CD4-positive, alpha-beta T cell treated with Interleukin-15 for 4 hours (primary cell): ENCODE results near the gene GK.
A peak's percentile ranks its signal among the peaks of the same experiment; 100 is the strongest.
"Not testable (repeated sequence)": the region's sequence is repeated elsewhere in the genome, so short reads cannot be mapped to it uniquely, and the experiment has no call there.

Experiments
- DNase-seq: peaks from one replicate; pipeline ENCODE4 v3.0.0-alpha.2; 2020; ENCODE audit warnings: low spot score

Gene GK

GRCh38 chrX:30653415-30654131 is at the start of gene GK:
GK (plus strand) TSS chrX:30653423; CDS start chrX:30653538, 115 bp downstream.
- no peak for DNase-seq

DNA sequence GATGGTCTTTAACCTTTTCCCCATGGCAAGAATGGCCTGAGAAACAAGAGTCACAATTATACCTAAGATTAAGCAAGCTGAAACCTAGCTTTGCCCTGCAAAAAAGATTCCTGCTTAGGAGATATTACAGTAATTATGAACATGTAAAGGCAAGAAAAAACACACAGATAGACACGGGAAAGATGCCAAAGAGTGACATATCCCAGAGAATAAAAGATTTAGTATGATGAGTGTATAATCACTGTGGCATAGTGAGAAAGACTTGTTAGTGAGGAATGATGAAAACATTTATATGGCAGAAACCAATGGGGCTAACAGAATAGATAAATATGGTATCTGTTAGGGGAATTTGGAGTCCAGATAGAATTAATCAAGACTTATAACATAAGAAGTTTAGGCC is 46.1 kb upstream of the GK start:
- no peak for DNase-seq

DNA sequence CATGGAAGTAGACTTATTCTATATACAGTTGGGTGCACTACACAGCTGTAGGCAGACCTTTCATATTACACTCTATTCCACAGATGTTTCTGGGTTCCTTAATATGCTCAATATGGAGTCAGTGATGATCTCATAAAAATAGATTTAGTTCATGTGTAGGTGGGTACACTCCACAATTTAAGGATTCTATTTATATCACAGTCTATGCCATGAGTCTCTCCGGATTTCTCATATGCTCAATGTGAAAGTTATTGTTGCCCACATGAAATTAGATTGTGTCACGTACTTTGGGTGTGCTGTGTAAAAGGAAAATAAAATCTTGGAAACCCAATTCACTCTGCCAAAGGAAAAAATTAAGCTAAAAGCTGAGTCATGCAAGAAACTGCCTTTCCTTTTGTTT is 43.2 kb upstream of the GK start:
- no peak for DNase-seq

GRCh38 chrX:30612250-30612655 is 41.0 kb upstream of the GK start:
- no peak for DNase-seq

DNA sequence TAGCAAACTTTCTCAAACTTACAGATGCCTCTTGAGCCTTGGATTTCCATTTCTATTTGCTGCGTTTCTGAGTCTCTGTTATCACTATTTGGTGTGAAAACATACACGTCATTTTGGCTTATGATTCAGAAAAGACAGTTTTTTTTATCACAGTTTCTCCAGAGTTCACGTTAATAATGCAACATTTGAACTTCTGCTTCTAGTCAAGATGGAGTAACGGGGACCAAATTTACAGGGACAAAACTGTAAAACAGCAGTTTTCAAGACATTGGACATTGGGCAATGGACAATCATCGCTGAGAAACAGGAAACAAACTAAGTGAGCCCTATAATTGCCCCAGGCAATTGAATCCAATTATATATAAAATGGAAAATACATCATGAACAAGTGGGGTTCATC is 39.5 kb upstream of the GK start:
- no peak for DNase-seq

DNA sequence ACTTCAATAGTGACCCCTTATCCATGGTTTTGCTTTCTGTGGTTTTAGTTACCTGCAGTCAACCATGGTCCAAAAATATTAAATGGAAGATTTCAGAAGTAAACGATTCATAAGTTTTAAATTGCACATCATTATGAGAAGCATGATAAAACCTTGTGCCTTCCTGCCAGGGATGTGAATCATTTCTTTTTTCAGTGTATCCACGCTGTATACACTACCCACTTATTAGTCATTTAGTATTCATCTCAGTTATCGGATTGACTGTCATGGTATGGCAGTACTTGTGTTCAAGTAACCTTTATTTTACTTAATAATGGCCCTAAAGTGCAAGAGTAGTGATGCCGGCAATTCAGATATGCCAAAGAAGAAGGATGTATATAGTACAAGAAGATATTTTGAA is 38.0 kb upstream of the GK start:
- DNase-seq: no peak

GRCh38 chrX:30618160-30618765 is 35.0 kb upstream of the GK start:
- no peak for DNase-seq

GRCh38 chrX:30620125-30620524 is 33.1 kb upstream of the GK start:
- no peak for DNase-seq

- DNase-seq: no peak
Observed at GRCh38 chrX:30620980-30621618, 32.1 kb upstream of the GK start.

DNA sequence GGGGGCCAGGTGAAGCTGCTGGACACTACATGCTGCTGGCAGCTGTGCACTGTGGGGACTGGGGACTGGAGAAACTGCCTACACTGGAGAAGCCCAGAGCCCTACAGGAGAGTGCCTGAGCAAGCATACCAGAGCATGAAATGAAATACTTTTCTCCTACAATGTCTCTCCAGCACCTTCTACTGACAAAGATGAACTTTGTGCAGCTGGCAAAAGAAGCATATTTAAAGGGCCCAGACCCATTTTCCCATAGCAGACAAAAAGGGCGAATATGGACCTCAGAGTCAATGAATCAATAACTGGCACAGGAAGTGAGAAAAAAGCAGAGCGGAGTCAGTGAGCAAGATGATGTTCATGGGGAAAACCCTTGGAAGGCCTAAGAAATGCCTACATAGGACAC is 30.9 kb upstream of the GK start:
- DNase-seq: no peak

DNA sequence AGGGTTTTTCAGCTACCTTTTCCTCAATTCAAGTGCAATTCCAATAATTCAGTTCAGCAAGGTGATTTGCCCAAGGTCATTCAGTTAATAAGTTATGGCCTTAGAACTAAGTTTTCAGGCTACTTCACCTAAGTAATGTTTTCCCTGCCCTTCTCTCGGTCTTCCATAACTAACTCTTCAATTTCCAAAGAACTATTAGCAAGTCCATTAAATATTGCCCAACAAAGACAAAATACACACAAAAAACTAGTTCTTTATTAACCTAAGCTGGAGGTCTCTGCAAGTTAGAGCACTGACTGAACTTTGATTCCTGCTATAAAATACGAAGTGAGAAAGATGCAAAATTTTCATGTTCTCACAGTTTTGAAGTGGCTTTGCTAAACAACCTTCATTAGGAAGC is 26.8 kb upstream of the GK start:
- no peak for DNase-seq

DNA sequence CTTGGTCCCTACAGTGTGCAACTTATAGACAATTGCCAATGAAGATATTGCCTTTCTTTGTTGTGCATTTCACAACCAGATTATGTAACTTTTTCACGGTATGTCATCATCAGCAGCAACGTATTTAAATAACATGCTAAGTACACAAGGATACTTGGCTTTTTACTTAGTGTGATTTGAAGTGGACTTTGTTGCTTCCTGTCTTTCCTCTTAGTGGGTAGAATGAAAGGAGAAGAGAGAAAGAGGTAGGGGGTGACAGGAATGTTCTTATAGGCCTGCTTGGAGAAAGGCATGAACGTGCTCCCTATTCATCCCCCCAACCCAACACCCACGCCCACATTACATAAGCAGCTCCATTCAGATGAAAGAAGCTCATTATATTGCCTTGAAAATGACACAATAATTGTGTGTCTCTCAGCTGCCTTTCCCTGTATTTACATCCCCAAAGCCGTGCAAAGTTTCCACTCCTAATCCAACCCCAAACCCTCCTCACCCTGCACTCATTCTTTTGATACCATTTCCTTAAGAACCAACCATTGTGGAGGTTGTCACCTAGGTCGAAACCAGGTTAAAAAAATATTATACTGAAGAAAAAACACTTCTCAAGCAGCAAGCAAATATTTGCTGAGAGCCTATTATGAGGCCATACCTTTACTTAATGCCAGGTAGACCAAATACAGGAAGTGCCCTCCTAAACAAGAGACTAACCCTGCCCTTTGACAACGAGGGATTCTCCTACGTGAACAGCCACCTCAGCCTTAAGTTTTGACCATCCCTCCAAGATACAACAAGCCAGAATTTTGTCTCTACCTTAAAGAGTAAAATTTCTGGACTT is 25.2 kb upstream of the GK start:
- no peak for DNase-seq

DNA sequence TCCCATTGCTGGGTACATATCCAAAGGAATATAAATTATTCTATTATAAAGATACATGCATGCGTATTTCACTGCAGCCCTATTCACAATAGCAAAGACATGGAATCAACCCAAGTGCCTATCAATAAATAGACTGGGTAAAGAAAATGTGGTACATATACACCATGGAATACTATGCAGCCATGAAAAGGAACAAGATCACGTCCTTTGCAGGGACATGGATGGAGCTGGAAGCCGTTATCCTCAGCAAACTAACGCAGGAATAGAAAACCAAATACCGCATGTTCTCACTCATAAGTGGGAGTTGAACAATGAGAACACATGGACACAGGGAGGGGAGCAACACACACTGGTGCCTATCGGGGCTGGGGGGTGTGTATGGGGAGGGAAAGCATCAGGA is 19.2 kb upstream of the GK start:
- DNase-seq: not testable (repeated sequence)

DNA sequence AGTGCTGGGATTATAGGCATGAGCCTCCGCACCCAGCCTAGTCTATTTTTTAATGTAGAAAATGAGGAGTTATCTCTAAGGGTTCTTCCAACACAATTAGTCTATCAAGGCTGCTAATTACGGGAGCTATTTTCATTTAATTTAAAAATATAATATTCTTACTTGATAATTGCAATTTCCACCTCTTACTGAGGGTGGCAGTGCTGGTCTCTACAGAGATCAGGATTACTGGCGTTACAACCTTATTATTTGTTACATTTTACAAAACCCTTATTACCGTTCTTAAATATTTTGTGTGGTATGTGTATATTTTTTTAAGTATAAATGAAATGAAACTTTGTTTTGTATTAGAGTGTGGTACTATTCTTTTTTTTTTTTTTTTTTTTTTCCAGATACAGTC is 17.6 kb upstream of the GK start:
- DNase-seq: peak; percentile 27

DNA sequence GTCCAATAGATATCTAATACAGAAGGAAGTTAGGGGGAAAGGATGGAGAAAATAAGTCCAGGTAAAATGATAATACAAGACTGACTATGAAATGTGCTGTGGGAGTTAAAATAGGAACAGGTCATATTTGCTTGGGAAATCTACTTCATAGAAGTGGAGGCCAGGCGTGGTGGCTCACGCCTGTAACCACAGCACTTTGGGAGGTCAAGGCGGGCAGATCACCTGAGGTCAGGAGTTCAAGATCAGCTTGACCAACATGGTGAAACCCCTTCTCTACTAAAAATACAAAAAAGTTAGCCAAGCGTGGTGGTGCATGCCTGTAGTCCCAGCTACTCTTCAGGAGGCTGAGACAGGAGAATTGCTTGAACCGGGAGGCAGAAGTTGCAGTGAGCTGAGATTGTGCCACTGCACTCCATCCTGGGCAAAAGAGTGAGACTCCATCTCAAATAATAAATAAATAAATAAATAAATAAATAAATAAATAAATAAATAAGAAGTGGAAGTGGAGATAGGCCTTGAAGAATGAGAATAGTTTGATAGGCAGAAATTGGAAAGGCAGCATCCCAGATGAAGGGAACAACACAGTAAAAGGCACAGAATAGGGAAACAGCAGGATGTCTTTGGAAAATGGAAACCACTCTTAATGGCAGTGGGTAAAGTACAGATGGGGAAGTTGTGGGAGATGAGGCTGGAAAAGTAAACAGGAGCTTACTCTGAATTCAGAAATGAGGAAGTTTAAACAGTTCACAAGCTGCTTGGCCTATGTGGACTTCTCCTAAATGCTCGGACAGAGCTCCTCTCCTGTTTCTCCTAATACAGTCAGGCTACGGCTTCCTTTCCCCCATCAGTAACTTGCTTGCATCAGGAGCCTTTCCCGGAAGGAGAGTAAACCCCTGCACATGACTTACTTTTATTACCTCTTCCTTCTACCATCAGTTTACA is 15.1 kb upstream of the GK start:
- DNase-seq: no peak

DNA sequence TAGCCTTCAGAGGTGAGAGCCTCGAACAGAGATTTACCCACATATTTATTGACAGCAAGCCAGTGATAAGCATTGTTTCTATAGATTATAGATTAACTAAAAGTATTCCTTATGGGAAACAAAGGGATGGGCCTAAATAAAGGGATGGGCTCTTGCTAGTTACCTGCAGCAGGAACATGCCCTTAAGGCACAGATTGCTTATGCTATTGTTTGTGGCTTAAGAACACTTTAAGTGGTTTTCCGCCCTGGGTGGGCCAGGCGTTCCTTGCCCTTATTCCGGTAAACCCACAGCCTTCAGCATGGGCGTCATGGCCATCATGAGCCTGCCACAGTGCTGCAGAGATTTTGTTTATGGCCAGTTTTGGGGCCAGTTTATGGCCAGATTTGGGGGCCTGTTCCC is 13.5 kb upstream of the GK start:
- not testable (repeated sequence) for DNase-seq

DNA sequence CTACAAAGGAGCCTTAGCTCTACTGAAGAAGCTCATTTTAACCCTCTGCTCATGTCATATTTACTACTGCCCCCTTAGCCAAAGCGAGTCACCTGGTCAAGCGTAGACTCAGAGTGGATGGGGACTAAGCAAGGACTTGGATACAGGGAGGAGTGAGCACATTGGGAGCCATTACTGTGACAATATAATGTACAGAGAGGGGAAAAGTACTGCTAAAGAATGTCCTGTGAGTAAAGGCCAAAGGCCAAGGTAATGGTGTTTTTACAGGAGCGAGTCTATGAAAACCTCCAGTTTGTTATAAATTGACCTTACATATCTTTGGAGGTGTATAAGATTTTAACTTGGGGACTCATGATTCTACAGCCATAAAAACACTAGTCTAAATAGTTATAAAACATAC is 10.6 kb upstream of the GK start:
- no peak for DNase-seq

DNA sequence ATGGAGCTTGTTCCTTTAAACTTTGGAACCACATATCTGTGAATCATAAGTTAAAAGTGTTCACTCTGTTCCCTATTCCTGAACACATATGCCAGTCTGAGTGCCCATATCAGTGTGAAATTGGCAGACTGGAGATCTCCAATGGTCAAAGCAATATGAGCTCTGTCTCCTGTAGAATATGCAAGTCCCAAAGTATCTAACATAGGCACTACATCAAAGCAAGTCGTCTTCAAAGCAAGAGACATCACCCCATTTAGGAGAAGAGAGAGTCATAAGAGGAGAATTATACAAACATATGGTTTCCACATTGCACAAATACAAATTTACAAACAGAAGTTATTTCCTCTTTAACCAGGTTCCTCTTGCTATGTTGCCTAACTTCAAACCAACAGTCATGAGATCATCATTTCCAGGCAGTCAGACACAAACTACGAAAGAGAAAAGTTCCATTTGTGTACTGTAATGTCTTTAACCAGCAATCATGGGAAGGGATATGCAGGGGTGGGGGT is 9.9 kb upstream of the GK start:
- DNase-seq: no peak

GRCh38 chrX:30649859-30650258 is 3.4 kb upstream of the GK start:
- peak; percentile 34 for DNase-seq

DNA sequence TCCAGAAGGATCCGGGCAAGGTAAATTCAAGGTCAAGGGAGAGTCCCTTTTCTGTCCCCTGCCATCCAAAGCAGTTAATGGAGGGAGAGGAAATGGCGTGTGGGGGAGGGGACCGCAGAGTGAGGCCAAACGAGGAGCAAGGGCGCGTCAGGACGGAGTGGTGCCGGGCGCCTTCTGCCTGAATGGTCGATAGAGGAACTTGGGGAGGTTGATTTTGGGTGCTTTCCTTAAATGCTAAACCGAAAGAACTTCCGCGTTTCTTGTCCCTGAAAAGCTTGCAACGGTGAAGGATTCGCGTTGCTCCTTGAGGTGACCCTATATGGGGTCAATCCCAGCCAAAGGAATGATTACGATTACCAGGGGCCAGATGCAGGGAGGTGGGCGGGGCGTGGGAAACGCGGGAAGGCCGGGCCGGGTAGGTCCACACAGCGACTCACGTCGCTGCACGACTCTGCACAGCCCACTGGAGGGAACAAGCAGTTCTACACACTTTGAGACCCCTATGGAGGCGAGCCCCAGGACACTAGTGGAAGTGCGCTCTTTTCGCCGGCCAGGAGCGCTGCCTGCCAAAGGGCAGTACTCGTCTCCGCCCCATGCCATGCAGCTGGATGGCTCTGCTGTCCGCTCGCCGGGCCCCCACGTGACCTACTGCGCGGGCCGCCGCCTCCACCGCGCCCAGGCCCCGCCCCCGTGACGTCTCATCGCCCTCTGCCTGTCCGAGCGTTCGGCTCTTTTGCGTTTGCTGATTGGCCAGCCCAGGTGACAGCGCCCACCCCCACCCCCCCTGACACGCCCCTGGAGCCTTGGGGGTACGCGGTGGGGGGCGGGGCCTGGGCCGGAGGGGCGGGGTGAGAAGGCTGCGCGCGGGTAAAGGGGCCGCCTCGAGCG is 452 bp upstream of the GK start:
- peak; percentile 88 for DNase-seq
